NCI-H446 (cell line): ENCODE measurements around the gene MORN3.
"Not testable (repeated sequence)": the region's sequence is repeated elsewhere in the genome, so short reads cannot be mapped to it uniquely, and the experiment has no call there.

Source experiments
- DNase-seq, 2 experiments: peaks; one replicate each; lab custom pipeline; 2025; lab: John Stamatoyannopoulos, UW

MORN3 gene

DNA sequence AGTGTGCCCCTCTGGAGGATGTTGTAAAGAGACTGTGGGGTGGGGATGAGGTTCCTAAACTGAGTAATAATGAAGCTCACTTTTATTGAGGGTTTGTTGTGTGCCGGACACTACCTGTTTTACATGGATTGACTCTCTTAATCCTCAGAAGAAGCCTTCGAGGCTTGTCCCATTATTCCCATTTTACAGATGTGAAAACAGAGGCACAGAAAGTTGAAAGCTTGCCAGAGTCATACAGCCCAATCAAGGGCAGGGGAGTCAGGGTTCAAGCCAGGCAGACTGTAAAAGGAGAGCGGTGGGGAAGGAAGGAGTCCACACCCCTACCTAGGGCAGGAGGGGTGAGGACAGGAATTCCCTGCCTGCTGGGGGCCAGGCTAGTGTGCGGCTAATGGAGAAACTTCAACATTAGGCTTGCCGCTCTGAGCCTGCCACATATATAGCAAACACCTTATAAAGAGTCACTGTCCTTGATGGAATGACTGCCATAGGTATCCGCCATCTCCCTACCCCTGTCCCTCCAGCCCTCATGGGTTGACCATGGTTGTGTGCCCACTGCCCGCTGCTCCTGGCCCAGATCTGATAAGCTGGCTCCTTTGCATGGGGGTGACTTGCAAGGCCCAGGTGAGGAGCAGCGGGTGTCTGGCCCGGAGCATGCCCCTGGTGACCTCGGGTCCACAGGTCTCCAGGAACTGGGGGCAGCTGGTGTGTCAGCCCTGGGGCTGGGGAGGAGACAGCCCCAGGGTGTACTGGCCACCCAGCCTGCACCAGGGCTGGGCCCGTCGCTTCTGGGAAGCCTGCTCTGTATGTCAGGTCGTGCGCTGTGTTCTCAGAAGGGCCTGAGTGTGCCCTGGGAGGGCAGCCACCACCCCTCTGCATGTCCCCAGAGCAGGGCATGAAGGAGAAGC, 30.9 kb downstream of the MORN3 start:
- DNase-seq = no peak

DNA sequence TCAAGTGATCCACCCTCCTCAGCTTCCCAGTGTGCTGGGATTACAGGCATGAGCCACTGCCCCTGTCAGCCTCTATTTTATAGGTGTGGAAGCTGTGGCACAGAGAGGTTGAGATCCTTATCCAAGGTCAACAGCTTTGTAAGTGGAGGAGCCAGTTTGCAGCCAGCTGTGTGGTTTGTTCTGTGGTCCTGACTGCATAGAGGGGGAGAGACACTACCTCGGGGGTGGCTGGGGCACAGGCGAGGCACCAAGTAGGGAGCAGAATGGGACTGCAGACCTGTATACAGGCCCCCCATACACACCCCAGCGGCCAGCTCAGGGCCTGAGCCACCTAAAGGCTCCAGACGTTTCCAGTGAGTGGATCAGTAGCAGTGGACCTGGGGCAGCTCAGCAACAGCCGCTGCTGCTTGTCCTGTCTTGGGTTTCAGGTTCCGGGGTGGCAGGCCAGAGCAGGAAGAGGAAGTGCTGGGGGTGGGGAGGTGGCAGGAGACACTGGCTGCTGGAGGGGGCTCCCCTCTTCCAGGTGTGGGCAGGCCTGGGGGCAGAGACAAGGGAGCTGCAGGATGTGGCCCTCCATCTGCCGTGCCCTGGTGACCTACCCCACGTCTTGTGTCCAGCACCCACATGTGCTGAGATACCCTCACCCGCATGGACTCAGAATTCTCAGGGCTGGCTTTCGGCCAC, 32.1 kb downstream of the MORN3 start:
- no peak for DNase-seq

DNA sequence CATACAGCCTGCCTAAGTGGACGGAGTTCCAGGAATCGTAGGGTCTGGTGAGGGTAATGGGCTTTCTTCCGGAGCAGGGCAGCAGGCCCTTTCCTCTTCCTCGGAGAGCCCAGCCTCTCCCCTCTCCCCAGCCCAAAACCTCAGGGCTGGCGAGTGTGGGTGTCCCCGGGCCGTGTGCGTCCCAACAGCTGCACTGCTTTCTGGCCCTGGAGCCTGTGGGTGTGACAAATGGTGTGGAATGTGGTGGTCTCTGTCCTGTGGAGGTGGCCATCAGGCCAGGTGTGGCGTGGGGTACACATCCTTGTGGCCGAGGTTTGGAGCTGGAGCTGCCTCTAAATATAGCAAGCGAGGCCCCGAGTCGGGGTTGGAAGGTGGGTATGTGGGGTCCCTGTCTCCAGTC, 34.6 kb downstream of the MORN3 start:
- no peak for DNase-seq

DNA sequence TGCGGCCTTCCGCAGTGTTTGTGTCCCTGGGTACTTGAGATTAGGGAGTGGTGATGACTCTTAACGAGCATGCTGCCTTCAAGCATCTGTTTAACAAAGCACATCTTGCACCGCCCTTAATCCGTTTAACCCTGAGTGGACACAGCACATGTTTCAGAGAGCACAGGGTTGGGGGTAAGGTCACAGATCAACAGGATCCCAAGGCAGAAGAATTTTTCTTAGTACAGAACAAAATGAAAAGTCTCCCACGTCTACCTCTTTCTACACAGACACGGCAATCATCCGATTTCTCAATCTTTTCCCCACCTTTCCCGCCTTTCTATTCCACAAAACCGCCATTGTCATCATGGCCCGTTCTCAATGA, 35.6 kb downstream of the MORN3 start:
- not testable (repeated sequence) for DNase-seq

DNA sequence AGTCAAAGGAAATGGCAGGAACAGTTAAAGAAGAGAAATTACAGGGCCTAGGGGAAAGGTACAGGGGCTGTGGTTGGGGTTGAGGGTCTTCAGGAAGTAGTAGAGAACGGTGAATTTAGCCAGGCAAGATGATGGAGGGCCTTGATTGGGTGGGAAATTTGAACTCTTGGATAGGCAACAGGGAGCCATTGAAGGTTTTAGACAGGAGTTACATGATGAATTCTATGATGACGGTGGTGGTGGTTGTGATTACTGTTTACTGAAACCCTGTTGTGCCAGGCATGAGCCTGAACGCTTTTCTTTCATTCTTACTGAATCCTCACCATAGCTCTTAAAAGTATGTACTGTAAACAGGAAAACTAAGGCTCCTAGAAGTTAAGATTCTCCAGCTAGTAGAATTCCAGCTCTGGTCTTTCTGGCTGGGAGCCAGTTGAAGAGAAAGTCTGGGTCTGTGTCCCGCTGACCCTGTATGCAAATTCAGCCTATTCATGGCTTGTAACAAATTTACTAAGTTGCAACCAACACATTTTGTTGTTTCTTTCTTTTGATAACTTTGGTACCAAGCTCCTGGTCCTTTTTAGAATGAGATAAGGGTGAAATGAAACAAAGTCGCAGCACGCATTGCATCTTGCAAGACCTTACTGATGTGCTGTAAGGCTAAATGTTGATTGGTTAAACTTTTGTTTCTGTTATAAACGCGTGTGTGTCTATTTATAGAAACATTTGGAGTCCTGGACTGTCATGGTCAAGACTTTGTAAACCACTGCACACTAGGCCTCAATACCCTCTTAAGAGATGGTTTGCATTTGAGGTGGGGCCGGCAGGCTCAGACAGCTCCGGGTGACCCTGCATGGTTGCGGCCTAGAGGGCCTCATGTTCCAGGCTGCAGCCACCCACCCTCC, 37.1 kb downstream of the MORN3 start:
- no peak for DNase-seq

DNA sequence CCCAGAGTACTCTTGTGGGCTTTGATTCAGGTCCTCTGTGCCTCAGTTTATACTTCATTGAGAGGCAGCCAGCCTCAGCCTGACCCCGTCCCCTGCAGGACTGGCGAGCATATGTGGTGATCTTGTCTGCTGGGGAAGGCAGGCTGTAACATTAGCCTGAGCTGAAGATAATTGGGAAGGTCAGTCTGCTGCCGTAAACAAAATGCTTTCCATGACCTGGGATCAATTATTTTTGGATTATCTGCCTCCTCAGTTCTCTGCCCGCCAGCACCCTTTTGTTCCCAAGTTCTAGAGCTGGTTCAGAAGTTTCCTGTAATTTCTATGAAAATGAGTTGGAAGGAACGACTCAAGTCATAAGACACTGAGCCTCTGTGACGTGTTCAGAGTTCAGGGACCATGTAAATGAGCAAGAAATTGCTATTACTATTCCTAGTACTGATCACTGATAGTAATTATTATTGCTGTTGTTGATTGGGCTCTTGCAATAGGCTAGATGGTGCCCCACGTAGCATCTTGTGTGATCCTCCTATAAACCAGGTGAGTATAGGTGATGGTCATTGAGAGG, 38.6 kb downstream of the MORN3 start:
- no peak for DNase-seq

DNA sequence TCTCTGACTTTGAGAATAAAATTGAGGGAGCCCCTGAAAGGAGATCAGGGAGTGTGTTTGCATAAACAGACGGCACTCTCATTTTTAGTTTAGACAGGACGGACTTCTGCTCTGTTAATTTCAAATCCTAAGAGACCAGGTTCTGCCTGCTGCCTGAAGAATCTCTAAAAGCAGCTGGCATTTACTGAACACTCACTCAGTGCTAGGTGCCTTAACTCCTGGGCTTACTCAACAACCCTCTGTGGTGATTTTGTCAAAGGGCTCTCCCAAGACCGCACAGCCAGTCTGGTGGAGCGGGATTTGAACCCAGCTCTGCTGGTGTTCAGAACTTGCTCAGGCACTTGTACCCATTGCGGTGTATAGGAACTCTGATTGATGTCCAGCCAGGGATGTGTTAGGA, 40.9 kb downstream of the MORN3 start:
- DNase-seq = no peak

DNA sequence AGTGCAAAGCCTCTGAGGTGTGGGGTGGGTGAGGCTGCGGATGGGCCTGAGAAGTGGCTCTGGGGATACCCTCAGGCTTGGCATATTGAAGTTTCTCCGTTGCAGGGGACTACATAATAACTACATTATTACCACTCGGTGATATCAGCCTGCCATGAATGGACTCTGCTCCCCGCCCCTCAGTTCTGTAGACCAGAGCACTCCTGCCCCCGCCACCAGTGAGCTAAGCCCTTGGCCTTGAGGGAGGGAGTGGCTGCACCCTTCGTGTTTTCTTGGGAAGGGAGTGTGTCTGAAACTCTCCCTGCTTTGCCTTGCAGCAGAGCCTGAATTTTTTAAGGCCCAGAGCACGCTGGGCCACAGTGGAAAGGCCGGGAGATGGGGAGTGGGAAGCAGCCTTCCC, 41.4 kb downstream of the MORN3 start:
- no peak for DNase-seq

DNA sequence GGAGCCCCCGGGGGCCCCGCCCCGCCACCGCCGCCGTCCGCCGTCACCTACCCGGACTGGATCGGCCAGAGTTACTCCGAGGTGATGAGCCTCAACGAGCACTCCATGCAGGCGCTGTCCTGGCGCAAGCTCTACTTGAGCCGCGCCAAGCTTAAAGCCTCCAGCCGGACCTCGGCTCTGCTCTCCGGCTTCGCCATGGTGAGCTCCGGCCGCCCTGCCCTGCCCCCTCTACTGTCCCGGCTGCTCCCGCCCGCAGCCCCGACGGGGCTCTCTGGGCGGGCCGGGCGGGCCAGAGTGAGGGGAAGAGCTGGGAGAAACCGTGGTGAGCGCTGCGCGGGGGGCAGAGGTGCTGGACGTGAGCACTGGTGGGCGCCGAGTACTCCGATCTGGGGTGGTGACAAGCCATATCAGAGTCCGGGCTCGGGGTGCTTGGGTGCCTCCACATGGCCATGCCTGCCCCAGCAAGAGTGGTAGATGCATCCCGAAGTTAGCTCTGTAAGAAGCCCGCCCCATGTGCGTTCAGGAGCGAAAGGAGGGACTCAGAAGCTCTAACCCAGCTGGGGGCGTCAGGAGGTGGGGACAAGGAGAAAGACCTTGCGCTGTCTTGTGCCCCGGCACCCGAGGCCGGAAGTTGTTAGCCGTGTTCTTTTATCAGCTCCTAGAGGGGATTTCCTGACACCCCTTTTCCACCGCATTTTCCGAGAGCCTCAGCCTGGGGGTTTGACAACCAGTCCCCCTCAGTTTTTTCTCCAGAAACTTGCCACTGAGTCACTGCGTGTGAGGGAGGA, 42.4 kb downstream of the MORN3 start:
- peak in 1 of 2 experiments; percentile 41 for DNase-seq

DNA sequence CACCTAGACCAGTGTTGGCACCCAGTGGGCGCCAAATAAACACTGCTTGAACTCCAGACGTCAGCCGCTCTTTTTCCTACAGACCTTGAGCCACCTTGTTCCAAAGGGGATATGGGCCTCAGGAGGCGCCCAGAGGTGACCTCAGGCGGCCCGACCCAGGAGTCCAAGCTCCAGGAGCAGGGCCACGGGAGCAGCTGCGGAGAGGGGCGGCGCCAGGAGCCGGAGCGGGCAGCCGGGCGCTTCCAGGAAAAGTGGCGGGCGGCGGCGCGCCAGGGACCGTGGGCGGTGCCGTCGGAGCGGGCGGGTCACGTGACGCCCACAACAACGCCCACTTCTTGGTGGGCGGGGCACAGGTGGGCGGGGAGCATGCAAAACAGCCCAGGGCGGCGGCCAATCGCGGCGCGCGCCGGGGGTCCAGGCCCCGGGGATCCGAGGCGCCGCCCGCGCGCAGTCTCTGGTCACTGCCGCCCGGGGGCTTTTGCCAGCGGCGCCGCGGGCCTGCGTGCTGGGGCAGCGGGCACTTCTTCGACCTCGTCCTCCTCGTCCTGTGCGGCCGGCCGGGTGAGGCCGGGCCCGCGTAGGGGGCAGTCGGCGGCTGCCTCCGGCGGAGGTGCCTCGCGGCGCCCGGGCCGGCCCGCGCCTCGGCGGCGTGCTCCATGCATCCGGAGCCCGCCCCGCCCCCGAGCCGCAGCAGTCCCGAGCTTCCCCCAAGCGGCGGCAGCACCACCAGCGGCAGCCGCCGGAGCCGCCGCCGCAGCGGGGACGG, 43.2 kb downstream of the MORN3 start, which contains the start of gene ORAI1:
Gene ORAI1, plus strand, starts transcription at position 444 of the 766 bp plus-strand sequence.
- DNase-seq = peak; percentile 86 to 96

DNA sequence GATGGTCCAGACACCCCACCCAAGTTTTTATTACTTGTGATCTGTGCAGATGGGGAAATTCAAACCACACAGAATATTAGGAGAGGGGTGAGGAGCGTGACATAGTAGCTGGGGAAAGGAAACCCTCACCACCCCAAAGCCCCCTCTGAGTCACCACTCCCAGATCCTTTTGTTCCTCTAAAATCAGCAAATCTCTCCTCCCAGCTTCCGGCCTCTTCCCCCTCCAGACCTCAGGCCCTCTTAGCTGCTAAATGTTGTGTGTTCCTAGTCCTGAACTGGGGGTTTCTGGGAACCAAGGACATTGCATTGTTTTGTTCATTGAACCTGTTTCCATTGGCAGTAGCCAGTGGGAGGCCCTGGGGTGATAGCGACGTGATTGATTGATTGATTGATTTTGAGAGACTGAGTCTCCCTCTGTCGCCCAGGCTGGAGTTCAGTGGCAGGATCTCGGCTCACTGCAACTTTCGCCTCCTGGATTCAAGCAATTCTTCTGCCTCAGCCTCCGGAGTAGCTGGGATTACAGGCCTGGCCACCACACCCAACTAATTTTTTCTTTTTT, 49.0 kb downstream of the MORN3 start:
- DNase-seq = no peak

DNA sequence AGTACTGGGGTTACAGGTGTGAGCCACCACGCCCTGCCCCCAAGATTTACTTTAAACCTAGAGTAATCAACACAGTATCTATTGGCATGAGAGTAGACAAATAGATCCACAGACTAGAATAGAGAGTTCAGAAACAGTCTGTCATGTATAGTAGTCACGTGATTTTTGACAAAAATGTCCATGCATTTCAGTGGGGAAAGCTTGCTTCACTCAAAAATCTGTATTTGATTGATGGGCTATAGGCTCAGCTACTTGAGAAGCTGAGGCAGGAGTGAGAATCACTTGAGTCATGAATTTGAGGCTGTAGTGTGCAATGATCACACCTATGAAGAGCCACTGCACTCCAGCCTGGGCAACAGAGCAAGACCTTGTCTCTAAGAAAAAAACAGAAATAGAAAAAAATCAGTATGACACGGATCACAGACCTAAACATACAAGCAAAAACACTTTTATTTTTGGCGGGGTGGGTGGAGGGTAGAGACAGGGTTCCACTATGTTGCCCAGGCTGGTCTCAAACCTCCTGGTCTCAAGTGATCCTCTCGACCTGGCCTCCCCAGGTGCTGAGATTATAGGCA, 50.7 kb downstream of the MORN3 start:
- DNase-seq = no peak

DNA sequence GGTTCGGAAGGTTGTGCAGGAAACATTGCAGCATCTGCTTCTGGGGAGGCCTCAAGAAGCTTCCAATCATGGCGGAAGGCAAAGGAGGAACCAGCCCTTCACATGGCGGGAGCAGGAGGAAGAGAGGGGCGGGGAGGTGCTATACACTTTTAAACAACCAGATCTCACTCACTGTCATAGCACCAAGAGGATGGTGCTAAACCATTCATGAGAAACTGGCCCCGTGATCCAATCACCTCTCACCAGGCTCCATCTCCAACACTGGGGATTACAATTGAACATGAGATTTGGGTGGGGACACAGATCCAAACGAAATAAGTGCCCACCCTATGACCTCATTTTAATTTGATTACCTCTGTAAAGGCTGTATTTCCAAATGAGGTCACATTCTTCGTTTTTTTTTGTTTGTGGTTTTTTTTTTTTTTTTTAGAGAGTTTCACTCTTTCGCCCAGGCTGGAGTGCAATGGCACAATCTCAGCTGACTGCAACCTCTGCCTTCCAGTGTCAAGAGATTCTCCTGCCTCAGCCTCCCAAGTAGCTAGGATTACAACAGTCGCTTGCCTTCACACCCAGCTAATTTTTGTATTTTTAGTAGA, 54.5 kb downstream of the MORN3 start:
- DNase-seq = no peak

DNA sequence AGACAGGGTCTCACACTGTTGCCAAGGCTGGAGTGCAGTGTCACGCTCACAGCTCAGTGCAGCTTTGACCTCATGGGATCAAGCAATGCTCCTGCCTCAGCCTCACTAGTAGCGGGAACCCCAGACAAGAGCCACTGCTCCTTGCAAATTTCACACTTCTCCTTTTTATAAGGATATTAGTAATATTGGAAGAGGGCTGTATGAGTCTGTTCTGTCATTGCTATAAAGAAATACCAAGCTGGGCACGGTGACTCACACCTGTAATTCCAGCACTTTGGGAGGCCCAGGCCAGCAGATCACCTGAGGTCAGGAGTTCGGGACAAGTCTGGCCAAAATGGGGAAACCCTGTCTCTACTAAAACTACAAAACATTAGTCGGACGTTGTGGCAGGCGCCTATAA, 56.0 kb downstream of the MORN3 start:
- no peak for DNase-seq

DNA sequence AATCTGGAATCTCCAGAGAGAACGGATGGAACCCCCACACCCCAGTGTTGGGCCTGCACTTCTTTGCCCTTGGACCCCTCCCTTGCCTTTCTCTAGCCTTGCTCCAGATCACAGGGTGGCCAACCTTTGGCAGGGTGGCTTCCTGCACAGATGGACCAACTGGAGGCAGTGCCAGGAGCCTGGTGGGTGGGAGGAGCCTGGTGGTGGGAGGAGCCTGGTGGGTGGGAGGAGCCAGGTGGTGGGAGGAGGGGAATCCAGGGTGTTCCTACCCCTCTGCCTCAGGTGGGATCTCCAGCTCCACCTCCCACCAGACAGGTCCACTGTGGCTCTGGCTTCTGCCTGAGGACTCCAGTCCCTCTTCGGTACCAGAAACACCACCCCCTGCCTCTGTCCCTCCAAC, 58.1 kb downstream of the MORN3 start:
- DNase-seq = peak in 1 of 2 experiments; percentile 69

DNA sequence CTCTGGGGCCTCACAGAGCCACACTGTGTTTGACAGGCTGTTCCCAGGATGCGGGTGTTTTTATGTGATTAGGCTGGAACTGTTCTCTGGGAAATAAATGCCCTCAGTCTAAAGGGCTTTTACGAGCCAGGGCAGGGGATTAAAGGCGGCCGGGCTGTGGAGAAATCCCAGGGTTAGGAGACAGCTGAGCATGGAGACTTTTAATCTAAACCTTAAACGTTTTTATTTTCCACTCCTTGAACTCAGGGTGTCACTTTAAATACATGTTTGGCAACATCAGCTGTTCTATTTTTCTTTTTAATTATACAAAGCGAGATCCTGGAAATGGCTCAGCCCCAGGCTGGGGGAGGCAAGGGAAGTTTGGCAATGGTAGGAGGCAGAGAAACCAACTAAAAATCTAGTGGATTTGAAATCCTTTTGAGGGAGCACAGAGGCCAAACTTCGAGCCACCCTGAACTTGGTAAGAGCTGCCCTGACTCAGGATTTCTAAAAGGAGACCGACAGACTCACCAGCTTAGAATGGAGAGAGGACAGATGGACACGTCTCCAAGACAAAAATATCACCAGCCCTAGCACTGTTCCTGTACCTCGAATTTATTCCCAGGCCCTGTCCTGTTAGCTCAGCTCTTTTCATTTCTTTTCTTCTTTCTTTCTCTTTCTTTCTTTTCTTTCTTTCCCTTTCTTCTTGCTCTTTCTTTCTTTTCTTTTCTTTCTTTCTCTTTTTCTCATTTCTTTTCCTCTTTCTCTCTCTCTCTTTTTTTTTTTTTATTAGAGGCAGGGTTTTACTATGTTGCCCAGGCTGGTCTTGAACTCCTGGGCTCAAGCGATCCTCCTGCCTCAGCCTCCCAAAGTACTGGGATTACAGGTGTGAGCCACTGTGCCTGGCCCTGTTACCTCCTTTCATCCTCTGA, 59.0 kb downstream of the MORN3 start:
- peak in 1 of 2 experiments; percentile 37 for DNase-seq

DNA sequence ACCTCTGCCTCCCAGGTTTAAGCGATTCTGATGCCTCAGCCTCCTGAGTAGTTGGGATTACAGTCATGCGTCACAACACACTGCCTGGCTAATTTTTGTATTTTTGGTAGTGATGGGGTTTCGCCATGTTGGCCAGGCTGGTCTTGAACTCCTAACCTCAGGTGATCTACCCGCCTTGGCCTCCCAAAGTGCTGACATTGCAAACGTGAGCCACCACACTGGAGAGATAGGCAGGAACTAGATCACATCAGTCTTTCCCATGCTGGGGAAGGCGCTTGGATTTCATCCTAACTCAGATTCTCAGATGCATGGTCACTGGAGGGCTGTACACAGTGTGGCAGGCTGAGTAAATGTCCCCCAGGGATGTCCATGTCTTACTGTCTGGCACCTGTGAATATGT, 61.2 kb downstream of the MORN3 start:
- DNase-seq = no peak

DNA sequence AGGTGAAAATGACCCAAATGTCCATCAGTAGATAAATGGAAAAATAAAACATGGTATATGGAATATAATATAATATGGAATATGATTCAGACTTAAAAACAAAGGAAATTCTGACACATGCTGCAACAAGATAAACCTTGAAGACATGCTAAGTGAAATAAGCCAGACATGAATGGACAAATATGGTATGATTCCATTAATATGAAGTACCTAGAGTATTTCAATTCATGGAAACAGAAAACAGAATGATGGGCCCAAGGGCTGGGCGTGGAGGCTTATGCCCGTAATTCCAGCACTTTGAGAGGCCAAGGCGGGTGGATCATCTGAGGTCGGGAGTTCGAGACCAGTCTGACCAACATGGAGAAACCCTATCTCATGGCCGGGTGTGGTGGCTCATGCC, 65.9 kb downstream of the MORN3 start:
- no peak for DNase-seq
